ENCODE results near the gene CDH4.

- TF ChIP-seq, protein P1, sequence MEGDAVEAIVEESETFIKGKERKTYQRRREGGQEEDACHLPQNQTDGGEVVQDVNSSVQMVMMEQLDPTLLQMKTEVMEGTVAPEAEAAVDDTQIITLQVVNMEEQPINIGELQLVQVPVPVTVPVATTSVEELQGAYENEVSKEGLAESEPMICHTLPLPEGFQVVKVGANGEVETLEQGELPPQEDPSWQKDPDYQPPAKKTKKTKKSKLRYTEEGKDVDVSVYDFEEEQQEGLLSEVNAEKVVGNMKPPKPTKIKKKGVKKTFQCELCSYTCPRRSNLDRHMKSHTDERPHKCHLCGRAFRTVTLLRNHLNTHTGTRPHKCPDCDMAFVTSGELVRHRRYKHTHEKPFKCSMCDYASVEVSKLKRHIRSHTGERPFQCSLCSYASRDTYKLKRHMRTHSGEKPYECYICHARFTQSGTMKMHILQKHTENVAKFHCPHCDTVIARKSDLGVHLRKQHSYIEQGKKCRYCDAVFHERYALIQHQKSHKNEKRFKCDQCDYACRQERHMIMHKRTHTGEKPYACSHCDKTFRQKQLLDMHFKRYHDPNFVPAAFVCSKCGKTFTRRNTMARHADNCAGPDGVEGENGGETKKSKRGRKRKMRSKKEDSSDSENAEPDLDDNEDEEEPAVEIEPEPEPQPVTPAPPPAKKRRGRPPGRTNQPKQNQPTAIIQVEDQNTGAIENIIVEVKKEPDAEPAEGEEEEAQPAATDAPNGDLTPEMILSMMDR (conservative IDR thresholded peaks at IDR 0.05), result no peak
- no peak for TF ChIP-seq EZH2 (IDR thresholded peaks at IDR 0.05; ENCODE audit: low read depth)
These were observed 475.7 kb downstream of the CDH4 start for GRCh38 chr20:61727761-61728160.
